Measurements from ENCODE around the gene RSAD1. TPM values are rescaled to one million over a fixed set of nuclear protein-coding genes. Genes with fewer than 3 reads are reported as not detected.

The RSAD1 gene
- total and polyA plus RNA-seq, 2 donors (not counting 3 experiments of a cell fraction or from before 2014, with no cell fraction given): 20.3 to 35.5 TPM

DNA sequence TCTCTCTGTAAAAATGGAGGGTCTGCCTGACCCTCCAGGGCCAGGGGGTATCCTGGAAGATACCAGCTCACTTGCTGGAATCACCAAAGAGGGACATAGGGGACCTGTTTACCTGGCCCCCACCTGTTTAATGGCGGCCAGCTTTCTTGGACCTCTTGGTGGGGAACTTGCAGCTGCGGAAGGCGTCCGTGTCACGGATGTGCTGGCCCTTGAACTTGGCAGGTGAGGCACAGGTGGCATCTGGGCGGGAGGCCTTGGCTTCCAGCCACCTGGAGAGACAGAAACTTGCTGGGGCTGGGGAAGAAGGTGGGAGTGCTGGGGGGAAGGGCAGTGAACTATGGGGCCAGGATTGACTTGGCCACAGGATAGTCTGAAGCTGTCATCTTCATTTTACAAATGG is 13.5 kb upstream of the RSAD1 start:
- POLR2A ChIA-PET: no interaction called here
- no peak for FAIRE-seq

More for the DNA sequence above, 13.5 kb upstream of the RSAD1 start:
- CTCF ChIA-PET: interaction anchor here (1.3 kb wide), 1 partner anchor 14 kb away, joined by 4 read pairs; no protein-coding TSS in a partner anchor
- Histone ChIP-seq H3K9me3 (replicated peaks; ENCODE audit: control insufficient read depth, insufficient read depth, low read length) (no peaks in the 10 kb centered on the region), H3K4me1 (ENCODE audit: control insufficient read depth, extremely low read depth, insufficient read depth, low read length) (no peaks in the 10 kb centered on the region), H3K9ac (replicated peaks; ENCODE audit: extremely low read depth, insufficient read depth, low read length) (no peak overlapping the region), H3K36me3 (ENCODE audit: control insufficient read depth in 2 of 2, extremely low read depth in 1 of 2, insufficient read depth in 2 of 2, low read length in 2 of 2) (no peaks in the 10 kb centered on the region), H3K79me2 (ENCODE audit: control insufficient read depth, insufficient read depth, low read length) (no peaks in the 10 kb centered on the region), H3K27ac (ENCODE audit: insufficient read depth, low read depth, low read length) (no peak overlapping the region), H2AFZ (ENCODE audit: low read depth, low read length) (no peak overlapping the region), H3K4me3 (replicated peaks in 1 of 3; ENCODE audit: insufficient read depth in 1 of 3, low read depth in 1 of 3, low read length in 3 of 3) (no peak overlapping the region), H3K4me2 (ENCODE audit: insufficient read depth, low read length) (no peak overlapping the region), H3K9me1 (replicated peaks; ENCODE audit: control insufficient read depth, extremely low read depth, insufficient read depth, low read length) (no peaks in the 10 kb centered on the region), H3K27me3 (ENCODE audit: control insufficient read depth in 2 of 2, insufficient read depth in 2 of 2, low read length in 2 of 2) (peaks cover 18 to 25% of the 10 kb centered on the region in 2 experiments), H4K20me1 (replicated peaks; ENCODE audit: control insufficient read depth, extremely low read depth, insufficient read depth, low read length) (no peaks in the 10 kb centered on the region)
- no peak for DNase-seq (ENCODE audit: low read depth, low spot score)
- TF ChIP-seq EZH2 (IDR thresholded peaks at IDR 0.05; ENCODE audit: borderline replicate concordance, low read depth, low read length, severe bottlenecking) (no peak), MYC (IDR thresholded peaks at IDR 0.05; ENCODE audit: low read depth, low read length) (no peak), POLR2A (IDR thresholded peaks at IDR 0.05; ENCODE audit: low read depth, low read length) (no peak), POLR2AphosphoS5 (IDR thresholded peaks at IDR 0.05; ENCODE audit: insufficient read depth, low read depth, low read length) (no peak), JUN (IDR thresholded peaks at IDR 0.05; ENCODE audit: borderline replicate concordance, insufficient read depth, insufficient read length, low read depth) (no peak), FOS (IDR thresholded peaks at IDR 0.05; ENCODE audit: borderline replicate concordance, insufficient read depth, low read length) (no peak), GATA2 (IDR thresholded peaks at IDR 0.05; ENCODE audit: insufficient read depth, insufficient read length, low read depth, low read length) (no peak)
- TF ChIP-seq, protein P1, sequence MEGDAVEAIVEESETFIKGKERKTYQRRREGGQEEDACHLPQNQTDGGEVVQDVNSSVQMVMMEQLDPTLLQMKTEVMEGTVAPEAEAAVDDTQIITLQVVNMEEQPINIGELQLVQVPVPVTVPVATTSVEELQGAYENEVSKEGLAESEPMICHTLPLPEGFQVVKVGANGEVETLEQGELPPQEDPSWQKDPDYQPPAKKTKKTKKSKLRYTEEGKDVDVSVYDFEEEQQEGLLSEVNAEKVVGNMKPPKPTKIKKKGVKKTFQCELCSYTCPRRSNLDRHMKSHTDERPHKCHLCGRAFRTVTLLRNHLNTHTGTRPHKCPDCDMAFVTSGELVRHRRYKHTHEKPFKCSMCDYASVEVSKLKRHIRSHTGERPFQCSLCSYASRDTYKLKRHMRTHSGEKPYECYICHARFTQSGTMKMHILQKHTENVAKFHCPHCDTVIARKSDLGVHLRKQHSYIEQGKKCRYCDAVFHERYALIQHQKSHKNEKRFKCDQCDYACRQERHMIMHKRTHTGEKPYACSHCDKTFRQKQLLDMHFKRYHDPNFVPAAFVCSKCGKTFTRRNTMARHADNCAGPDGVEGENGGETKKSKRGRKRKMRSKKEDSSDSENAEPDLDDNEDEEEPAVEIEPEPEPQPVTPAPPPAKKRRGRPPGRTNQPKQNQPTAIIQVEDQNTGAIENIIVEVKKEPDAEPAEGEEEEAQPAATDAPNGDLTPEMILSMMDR (IDR thresholded peaks at IDR 0.05; ENCODE audit: extremely low read depth in 1 of 2, insufficient read depth in 1 of 2, low read depth in 1 of 2, low read length in 2 of 2): no peak
- TF ChIP-seq, protein P2, sequence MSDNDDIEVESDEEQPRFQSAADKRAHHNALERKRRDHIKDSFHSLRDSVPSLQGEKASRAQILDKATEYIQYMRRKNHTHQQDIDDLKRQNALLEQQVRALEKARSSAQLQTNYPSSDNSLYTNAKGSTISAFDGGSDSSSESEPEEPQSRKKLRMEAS (IDR thresholded peaks at IDR 0.05; ENCODE audit: insufficient read depth, insufficient read length): no peak
- intact Hi-C loops (cut with micrococcal nuclease) (no loop called here), dilution Hi-C loops (cut with MboI; ENCODE audit: extremely low pct_ligation_motif_present, low sequenced_read_pairs) (no loop called here)
- no TSS peak for BruUV-seq (replicated peaks)
